Measurements from ENCODE around the gene NRAP. TPM values are rescaled to one million over a fixed set of nuclear protein-coding genes. Genes with fewer than 3 reads are reported as not detected.

NRAP gene
- polyA plus RNA-seq, 1 donor from 2014 or later: not detected

GRCh38 chr10:113689574-113689973 is 25.7 kb upstream of the NRAP start:
- peaks cover 6% of the 10 kb centered on the region for H3K9me3 ChIP-seq (ENCODE audit: low read length)
- no peak overlapping the region for H3K4me2 ChIP-seq (ENCODE audit: low read length)

GRCh38 chr10:113689057-113689456 is 25.2 kb upstream of the NRAP start:
- Histone ChIP-seq H3K27ac (ENCODE audit: low read length) (no peak overlapping the region), H3K79me2 (replicated peaks; ENCODE audit: insufficient read depth, low read length) (no peaks in the 10 kb centered on the region), H2AFZ (ENCODE audit: low read depth, low read length) (no peak overlapping the region), H3K36me3 (ENCODE audit: insufficient read depth, low read length) (no peaks in the 10 kb centered on the region), H3K9me2 (ENCODE audit: insufficient read depth, low read length) (no peaks in the 10 kb centered on the region), H3K4me3 (ENCODE audit: low read length) (no peak overlapping the region), H3F3A (ENCODE audit: insufficient read depth, low read length, poor library complexity, severe bottlenecking) (no peaks in the 10 kb centered on the region), H3K4me2 (ENCODE audit: low read length) (no peak overlapping the region), H3K27me3 (ENCODE audit: insufficient read depth, low read depth, low read length) (no peaks in the 10 kb centered on the region), H3K9ac (ENCODE audit: low read length) (no peak overlapping the region), H3K9me3 (ENCODE audit: low read length) (peaks cover 6% of the 10 kb centered on the region), H4K20me1 (ENCODE audit: insufficient read depth) (no peaks in the 10 kb centered on the region)
- TF ChIP-seq CTCF (IDR thresholded peaks at IDR 0.05; ENCODE audit: poor library complexity, severe bottlenecking) (no peak), POLR2AphosphoS5 (IDR thresholded peaks at IDR 0.05) (no peak), RAD21 (conservative IDR thresholded peaks at IDR 0.05) (no peak), TAF1 (IDR thresholded peaks at IDR 0.05; ENCODE audit: low read depth) (no peak), MXI1 (conservative IDR thresholded peaks at IDR 0.05; ENCODE audit: poor library complexity, severe bottlenecking) (no peak), SMC3 (conservative IDR thresholded peaks at IDR 0.05; ENCODE audit: poor library complexity) (no peak), REST (IDR thresholded peaks at IDR 0.05; ENCODE audit: borderline replicate concordance) (no peak)

More at GRCh38 chr10:113689574-113689973, 25.7 kb upstream of the NRAP start:
- H3K36me3 ChIP-seq (ENCODE audit: insufficient read depth, low read length): no peaks in the 10 kb centered on the region
- no peak overlapping the region for H3K9ac ChIP-seq (ENCODE audit: low read length)
- H3F3A ChIP-seq (ENCODE audit: insufficient read depth, low read length, poor library complexity, severe bottlenecking): no peaks in the 10 kb centered on the region
- H3K9me2 ChIP-seq (ENCODE audit: insufficient read depth, low read length): no peaks in the 10 kb centered on the region
- H3K27ac ChIP-seq (ENCODE audit: low read length): no peak overlapping the region
- no peaks in the 10 kb centered on the region for H4K20me1 ChIP-seq (ENCODE audit: insufficient read depth)
- H3K79me2 ChIP-seq (replicated peaks; ENCODE audit: insufficient read depth, low read length): no peaks in the 10 kb centered on the region
- no peak overlapping the region for H2AFZ ChIP-seq (ENCODE audit: low read depth, low read length)
- TF ChIP-seq REST (IDR thresholded peaks at IDR 0.05; ENCODE audit: borderline replicate concordance) (no peak), SMC3 (conservative IDR thresholded peaks at IDR 0.05; ENCODE audit: poor library complexity) (no peak), RAD21 (conservative IDR thresholded peaks at IDR 0.05) (no peak), TAF1 (IDR thresholded peaks at IDR 0.05; ENCODE audit: low read depth) (no peak), CTCF (IDR thresholded peaks at IDR 0.05; ENCODE audit: poor library complexity, severe bottlenecking) (no peak), MXI1 (conservative IDR thresholded peaks at IDR 0.05; ENCODE audit: poor library complexity, severe bottlenecking) (no peak), EZH2 (IDR thresholded peaks at IDR 0.05; ENCODE audit: borderline replicate concordance, insufficient read depth, low read length, poor library complexity, severe bottlenecking) (no peak), POLR2AphosphoS5 (IDR thresholded peaks at IDR 0.05) (no peak), EP300 (conservative IDR thresholded peaks at IDR 0.05; ENCODE audit: poor library complexity, severe bottlenecking) (no peak)
- H3K27me3 ChIP-seq (ENCODE audit: insufficient read depth, low read depth, low read length): no peaks in the 10 kb centered on the region
- H3K4me3 ChIP-seq (ENCODE audit: low read length): no peak overlapping the region

Measured in neural cell (in vitro differentiated cells).